ENCODE data around the gene SDHAF1.

DNA sequence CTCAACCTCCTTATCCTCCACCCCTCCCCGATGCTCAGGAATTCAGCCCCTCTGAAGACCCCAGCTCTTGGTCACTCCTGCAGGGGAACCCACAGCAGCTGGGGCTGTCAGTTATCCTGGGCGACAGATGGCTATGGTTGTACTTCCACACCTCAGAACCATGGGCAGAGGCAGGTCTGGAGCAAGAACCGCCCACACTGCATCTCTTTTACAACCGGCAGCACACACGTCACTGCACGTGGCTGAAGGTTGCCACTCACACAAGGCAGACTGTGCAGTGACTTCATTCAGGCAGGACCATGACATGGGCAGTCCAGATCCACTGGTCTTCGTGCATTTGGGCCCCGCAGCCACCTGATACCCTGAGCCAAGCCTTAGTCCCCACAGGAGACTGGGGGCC, 21.5 kb upstream of the SDHAF1 start:
- TF ChIP-seq, protein P1, sequence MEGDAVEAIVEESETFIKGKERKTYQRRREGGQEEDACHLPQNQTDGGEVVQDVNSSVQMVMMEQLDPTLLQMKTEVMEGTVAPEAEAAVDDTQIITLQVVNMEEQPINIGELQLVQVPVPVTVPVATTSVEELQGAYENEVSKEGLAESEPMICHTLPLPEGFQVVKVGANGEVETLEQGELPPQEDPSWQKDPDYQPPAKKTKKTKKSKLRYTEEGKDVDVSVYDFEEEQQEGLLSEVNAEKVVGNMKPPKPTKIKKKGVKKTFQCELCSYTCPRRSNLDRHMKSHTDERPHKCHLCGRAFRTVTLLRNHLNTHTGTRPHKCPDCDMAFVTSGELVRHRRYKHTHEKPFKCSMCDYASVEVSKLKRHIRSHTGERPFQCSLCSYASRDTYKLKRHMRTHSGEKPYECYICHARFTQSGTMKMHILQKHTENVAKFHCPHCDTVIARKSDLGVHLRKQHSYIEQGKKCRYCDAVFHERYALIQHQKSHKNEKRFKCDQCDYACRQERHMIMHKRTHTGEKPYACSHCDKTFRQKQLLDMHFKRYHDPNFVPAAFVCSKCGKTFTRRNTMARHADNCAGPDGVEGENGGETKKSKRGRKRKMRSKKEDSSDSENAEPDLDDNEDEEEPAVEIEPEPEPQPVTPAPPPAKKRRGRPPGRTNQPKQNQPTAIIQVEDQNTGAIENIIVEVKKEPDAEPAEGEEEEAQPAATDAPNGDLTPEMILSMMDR (IDR thresholded peaks at IDR 0.05; ENCODE audit: borderline replicate concordance, extremely low read depth, low read length, poor library complexity, severe bottlenecking), result no peak
- no peak for TF ChIP-seq EZH2 (IDR thresholded peaks at IDR 0.05; ENCODE audit: borderline replicate concordance, low read depth, low read length, severe bottlenecking)
